Osteoblast (primary cell): ENCODE results near the gene KLHDC7B. TPM values are rescaled to one million over a fixed set of nuclear protein-coding genes. Genes with fewer than 3 reads are reported as not detected.

Experiments
- DNase-seq: peaks from one replicate; pipeline ENCODE4 v3.0.0; 2011; ENCODE audit warnings: low spot score, mixed read lengths; ENCODE audit not compliant: insufficient read length; ENCODE audit errors: missing footprints
- H2AFZ ChIP-seq: 2 replicates; pipeline ENCODE4 v1.6.0; 2011; ENCODE audit warnings: mild to moderate bottlenecking, low read length
- H3K27ac ChIP-seq: 2 replicates; pipeline ENCODE4 v1.5.1; 2011; ENCODE audit warnings: mild to moderate bottlenecking, low read depth, low read length, moderate library complexity
- H3K27me3 ChIP-seq: 2 replicates; pipeline ENCODE4 v1.6.0; 2012; ENCODE audit warnings: mild to moderate bottlenecking, control low read depth, inconsistent platforms, low read length, moderate library complexity; ENCODE audit not compliant: insufficient read depth
- H3K36me3 ChIP-seq: 2 replicates; pipeline ENCODE4 v1.5.1; 2011; ENCODE audit warnings: mild to moderate bottlenecking, low read length, control low read depth, moderate library complexity; ENCODE audit not compliant: insufficient read depth
- H3K4me1 ChIP-seq: 2 replicates; pipeline ENCODE4 v1.5.1; 2011; ENCODE audit warnings: mild to moderate bottlenecking, low read length, control low read depth, moderate library complexity; ENCODE audit not compliant: insufficient read depth
- H3K4me2 ChIP-seq: 2 replicates; pipeline ENCODE4 v1.6.0; 2011; ENCODE audit warnings: mild to moderate bottlenecking, low read length; ENCODE audit not compliant: insufficient read depth
- H3K4me3 ChIP-seq: fragments of 200-600 bp; sonication (generic); 3 replicates; pipeline ENCODE4 v1.5.1; 2012; ENCODE audit warnings: mild to moderate bottlenecking, low read length, inconsistent platforms; ENCODE audit not compliant: insufficient read depth
- H3K79me2 ChIP-seq: 2 replicates; pipeline ENCODE4 v1.6.0; 2012; ENCODE audit warnings: mild to moderate bottlenecking, low read length, control low read depth, inconsistent platforms; ENCODE audit not compliant: insufficient read depth
- H3K9me3 ChIP-seq: 2 replicates; pipeline ENCODE4 v1.5.1; 2011; ENCODE audit warnings: low read depth, low read length, control low read depth
- H4K20me1 ChIP-seq: 2 replicates; pipeline ENCODE4 v1.6.0; 2012; ENCODE audit warnings: mild to moderate bottlenecking, low read length, control low read depth; ENCODE audit not compliant: insufficient read depth
- total RNA-seq: library from RNA; depleted of rRNA; stranded (reverse); fragments of >200 nt; gene quantifications from 2 replicates; pipeline ENCODE4 v1.2.3, GENCODE V29; 2012
- TF ChIP-seq, protein P1 (sequence below): IDR thresholded peaks from 2 replicates; pipeline ENCODE4 v1.5.1; 2011; ENCODE audit warnings: mild to moderate bottlenecking, low read depth, low read length, moderate library complexity; ENCODE audit errors: extremely low read depth

Gene KLHDC7B
- total RNA-seq, 1 donor, result 0.72 TPM

DNA sequence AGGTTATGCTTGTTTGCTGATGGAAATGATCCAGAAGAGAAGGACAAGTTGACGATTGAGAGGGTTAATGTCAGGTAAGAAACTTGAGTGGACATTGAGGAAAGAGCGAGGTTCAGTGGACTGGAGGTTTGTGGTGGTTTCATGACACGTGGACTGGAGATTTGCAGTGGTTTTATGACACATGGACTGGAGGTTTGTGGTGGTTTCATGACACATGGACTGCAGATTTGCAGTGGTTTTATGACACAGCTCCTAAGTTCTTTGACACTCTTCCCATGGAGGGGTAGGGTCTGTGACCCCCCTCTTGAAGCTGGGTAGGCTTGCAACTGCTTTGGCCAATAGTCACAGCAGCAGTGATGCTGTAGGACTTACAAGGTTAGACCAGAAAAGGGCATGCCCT is 49.5 kb downstream of the KLHDC7B start:
- Histone ChIP-seq H3K27ac (no peak overlapping the region), H4K20me1 (peaks cover 4% of the 10 kb centered on the region), H3K4me1 (no peaks in the 10 kb centered on the region), H2AFZ (no peak overlapping the region), H3K9me3 (no peaks in the 10 kb centered on the region), H3K36me3 (no peaks in the 10 kb centered on the region), H3K4me3 (no peak overlapping the region), H3K27me3 (peaks cover 9% of the 10 kb centered on the region), H3K4me2 (no peak overlapping the region), H3K79me2 (no peaks in the 10 kb centered on the region)
- TF ChIP-seq, protein P1, sequence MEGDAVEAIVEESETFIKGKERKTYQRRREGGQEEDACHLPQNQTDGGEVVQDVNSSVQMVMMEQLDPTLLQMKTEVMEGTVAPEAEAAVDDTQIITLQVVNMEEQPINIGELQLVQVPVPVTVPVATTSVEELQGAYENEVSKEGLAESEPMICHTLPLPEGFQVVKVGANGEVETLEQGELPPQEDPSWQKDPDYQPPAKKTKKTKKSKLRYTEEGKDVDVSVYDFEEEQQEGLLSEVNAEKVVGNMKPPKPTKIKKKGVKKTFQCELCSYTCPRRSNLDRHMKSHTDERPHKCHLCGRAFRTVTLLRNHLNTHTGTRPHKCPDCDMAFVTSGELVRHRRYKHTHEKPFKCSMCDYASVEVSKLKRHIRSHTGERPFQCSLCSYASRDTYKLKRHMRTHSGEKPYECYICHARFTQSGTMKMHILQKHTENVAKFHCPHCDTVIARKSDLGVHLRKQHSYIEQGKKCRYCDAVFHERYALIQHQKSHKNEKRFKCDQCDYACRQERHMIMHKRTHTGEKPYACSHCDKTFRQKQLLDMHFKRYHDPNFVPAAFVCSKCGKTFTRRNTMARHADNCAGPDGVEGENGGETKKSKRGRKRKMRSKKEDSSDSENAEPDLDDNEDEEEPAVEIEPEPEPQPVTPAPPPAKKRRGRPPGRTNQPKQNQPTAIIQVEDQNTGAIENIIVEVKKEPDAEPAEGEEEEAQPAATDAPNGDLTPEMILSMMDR, result no peak
- peak; percentile 37 for DNase-seq

DNA sequence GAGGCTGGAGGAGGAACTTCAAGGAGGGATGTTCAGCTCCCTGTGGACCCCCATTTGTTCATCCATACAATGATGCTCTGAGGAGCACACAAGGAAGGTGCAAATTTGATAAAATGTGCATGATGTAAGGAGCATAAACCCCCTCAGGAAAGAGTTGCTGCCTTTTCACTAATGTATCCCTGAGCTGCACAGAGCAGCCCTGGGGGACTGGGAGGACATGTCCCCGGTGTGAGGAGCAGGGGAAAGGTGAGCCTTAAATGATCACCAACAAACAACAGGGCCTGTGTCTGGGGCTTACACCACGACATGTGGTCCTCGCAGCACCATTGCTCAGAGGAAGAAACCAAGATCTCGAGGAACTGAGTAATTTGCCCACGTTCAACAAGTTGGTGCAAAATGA is 51.4 kb downstream of the KLHDC7B start:
- Histone ChIP-seq H3K36me3 (no peaks in the 10 kb centered on the region), H3K27ac (no peak overlapping the region), H3K27me3 (peaks cover 15% of the 10 kb centered on the region), H3K4me3 (no peak overlapping the region), H3K9me3 (no peaks in the 10 kb centered on the region), H2AFZ (no peak overlapping the region), H4K20me1 (peaks cover 4% of the 10 kb centered on the region), H3K4me2 (no peak overlapping the region), H3K79me2 (no peaks in the 10 kb centered on the region), H3K4me1 (no peaks in the 10 kb centered on the region)
- TF ChIP-seq, protein P1, result no peak
- DNase-seq, result peak; percentile 66

DNA sequence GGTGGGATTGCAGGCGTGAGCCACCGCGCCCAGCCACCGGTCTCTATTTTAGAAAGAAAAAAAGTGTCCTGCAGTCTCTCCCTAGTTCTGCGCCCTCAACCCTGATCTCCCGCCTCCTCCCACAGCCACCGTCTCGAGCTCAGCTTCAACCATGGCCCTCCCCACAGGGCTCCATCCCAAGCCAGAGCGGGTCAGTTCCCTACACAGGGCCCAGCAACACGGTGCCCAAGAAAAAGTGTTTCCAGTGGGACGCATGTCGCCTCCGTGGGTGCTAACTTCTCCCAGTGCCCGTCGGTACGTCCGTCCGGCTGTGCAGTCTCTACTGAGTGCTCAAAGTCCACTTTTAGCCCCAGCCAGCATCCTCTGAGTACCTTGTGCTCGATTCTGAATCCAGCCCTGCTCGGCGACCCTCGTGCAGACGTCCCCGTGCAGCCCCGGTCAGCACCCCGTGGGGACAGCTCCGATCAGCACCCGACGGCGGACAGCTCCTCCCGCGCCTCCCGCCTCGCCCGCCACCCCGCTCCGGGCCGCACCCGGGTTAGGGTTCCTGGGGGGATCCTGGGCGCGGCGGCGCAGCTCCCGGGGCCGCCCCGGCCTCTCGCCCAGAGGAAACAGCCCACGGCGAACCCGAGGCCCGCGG is 54.2 kb downstream of the KLHDC7B start:
- no peak overlapping the region for H3K4me2 ChIP-seq
- peak; percentile 100 for DNase-seq
- TF ChIP-seq, protein P1, result no peak
- H3K4me1 ChIP-seq, result no peaks in the 10 kb centered on the region
- H3K79me2 ChIP-seq, result no peaks in the 10 kb centered on the region
- H3K36me3 ChIP-seq, result no peaks in the 10 kb centered on the region
- H2AFZ ChIP-seq, result no peak overlapping the region
- H4K20me1 ChIP-seq, result peaks cover 4% of the 10 kb centered on the region
- H3K9me3 ChIP-seq, result no peaks in the 10 kb centered on the region
- H3K4me3 ChIP-seq, result no peak overlapping the region
- H3K27ac ChIP-seq, result no peak overlapping the region
- peaks cover 30% of the 10 kb centered on the region for H3K27me3 ChIP-seq

DNA sequence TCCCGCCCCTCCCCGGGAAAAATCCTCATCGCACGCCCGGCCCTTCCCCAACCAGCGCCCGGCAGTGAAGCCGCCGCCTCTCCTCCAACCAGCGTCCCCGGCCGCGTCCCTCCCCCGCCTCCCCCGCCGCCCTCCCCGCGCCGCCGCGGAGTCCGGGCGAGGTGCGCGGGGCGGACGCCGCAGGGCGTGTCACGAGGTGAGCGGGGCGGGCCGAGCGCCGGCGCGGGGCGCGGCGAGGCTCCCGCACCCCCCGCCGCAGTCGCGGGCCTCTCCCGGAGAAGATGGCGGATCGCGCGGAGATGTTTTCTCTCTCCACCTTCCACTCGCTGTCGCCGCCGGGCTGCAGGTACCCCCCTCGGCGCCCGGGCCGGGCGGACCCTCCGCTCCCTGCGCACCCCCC is 54.8 kb downstream of the KLHDC7B start, which contains the start of gene MAPK8IP2:
MAPK8IP2 (plus strand) TSS at position 256 of the 400 bp plus-strand sequence; CDS start at position 282, 26 bp downstream.
- no peak within 1 kb of the TSS for H3K4me3 ChIP-seq
- no peaks in the 10 kb centered on the region for H3K36me3 ChIP-seq
- no peak within 1 kb of the TSS for H3K4me2 ChIP-seq
- peak; percentile 94 for DNase-seq
- H3K27ac ChIP-seq, result no peak within 1 kb of the TSS
- H2AFZ ChIP-seq, result no peak within 1 kb of the TSS
- H3K79me2 ChIP-seq, result no peaks in the 10 kb centered on the region
- H3K27me3 ChIP-seq, result peaks cover 32% of the 10 kb centered on the region
- H3K9me3 ChIP-seq, result no peaks in the 10 kb centered on the region
- H3K4me1 ChIP-seq, result no peaks in the 10 kb centered on the region
- TF ChIP-seq, protein P1, result no peak
- H4K20me1 ChIP-seq, result peaks cover 4% of the 10 kb centered on the region

Other genes starting within 250 kb of the KLHDC7B start
- 166 and 209 TPM in 2 replicates for gene PLXNB2, start 238.3 kb upstream of the KLHDC7B start, total RNA-seq
- 5.9 and 6.5 TPM in 2 replicates for gene DENND6B, start 218.9 kb upstream of the KLHDC7B start, total RNA-seq
- gene PPP6R2, start 202.6 kb upstream of the KLHDC7B start, total RNA-seq, result 51.0 and 61.2 TPM in 2 replicates
- 74.3 and 93.0 TPM in 2 replicates for gene SBF1, start 70.9 kb upstream of the KLHDC7B start, total RNA-seq
- 9.1 and 9.4 TPM in 2 replicates for gene ADM2, start 64.4 kb upstream of the KLHDC7B start, total RNA-seq
- gene MIOX, start 59.0 kb upstream of the KLHDC7B start, total RNA-seq, result under 0.01 TPM in 1 of 2 replicates, not detected in the other
- 56.8 and 60.7 TPM in 2 replicates for gene LMF2, start 38.2 kb upstream of the KLHDC7B start, total RNA-seq
- 24.2 and 27.5 TPM in 2 replicates for gene NCAPH2, start 37.7 kb upstream of the KLHDC7B start, total RNA-seq
- gene SCO2, start 20.3 kb upstream of the KLHDC7B start, total RNA-seq, result 5.1 and 5.6 TPM in 2 replicates
- 14.4 and 30.0 TPM in 2 replicates for gene TYMP, start 15.9 kb upstream of the KLHDC7B start, total RNA-seq
- gene SYCE3, start 17.0 kb downstream of the KLHDC7B start, total RNA-seq, result not detected in 2 replicates
- 1.8 and 2.1 TPM in 2 replicates for gene CPT1B, start 32.5 kb downstream of the KLHDC7B start, total RNA-seq
- gene CHKB, start 37.0 kb downstream of the KLHDC7B start, total RNA-seq, result 27.4 and 28.6 TPM in 2 replicates
- 0.29 and 0.36 TPM in 2 replicates for gene MAPK8IP2, start 54.9 kb downstream of the KLHDC7B start, total RNA-seq
- 35.1 and 38.4 TPM in 2 replicates for gene ARSA, start 82.3 kb downstream of the KLHDC7B start, total RNA-seq
- gene SHANK3, start 126.9 kb downstream of the KLHDC7B start, total RNA-seq, result 0.36 and 0.59 TPM in 2 replicates
- gene ACR, start 192.3 kb downstream of the KLHDC7B start, total RNA-seq, result 1.4 TPM in 1 of 2 replicates, not detected in the other
- gene RABL2B, start 237.7 kb downstream of the KLHDC7B start, total RNA-seq, result 17.7 and 20.3 TPM in 2 replicates